ENCODE results near the gene HSPA6.
"Not testable (repeated sequence)": the region's sequence is repeated elsewhere in the genome, so short reads cannot be mapped to it uniquely, and the experiment has no call there.

The HSPA6 gene

DNA sequence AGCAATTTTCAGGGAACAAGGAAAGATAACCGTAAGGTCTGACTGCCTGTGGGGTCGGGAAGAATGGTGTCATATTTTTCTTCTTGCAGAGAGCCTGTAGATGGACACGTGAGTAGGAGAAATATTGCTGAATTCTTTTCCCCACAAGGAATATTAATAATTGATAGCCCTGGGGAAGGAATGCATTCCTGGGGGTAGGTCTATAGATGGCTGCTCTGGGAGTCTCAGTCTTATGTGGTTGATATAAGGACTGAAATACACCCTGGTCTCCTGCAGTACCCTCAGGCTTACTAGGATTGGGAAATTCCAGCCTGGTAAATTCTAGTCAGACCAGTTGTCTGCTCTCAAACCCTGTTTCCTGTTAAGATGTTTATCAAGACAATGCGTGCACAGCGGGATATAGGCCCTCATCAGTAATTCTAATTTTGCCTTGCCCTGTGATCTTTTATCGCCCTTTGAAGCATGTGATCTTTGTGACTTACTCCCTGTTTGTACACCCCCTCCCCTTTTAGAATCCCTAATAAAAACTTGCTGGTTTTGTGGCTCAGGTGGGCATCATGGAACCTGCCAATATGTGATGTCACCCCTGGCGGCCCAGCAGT lies 12.8 kb downstream of the HSPA6 start:
- not testable (repeated sequence) for DNase-seq

DNA sequence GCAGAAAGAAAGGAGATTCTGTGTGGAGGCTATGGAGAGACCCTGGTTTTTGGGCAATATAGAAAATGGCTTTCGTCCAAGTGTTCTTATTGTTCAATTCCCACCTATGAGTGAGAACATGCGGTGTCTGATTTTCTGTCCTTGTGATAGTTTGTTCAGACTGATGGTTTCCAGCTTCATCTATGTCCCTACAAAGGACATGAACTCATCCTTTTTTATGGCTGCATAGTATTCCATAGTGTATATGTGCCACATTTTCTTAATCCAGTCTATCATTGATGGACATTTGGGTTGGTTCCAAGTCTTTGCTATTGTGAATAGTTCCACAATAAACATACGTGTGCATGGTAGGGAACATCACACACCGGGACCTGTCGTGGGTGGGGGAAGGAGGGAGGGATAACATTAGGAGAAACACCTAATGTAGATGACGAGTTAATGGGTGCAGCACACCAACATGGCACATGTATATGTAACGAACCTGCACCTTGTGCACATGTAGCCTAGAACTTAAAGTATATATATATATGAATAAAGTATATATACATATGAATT lies 14.7 kb downstream of the HSPA6 start:
- not testable (repeated sequence) for DNase-seq

DNA sequence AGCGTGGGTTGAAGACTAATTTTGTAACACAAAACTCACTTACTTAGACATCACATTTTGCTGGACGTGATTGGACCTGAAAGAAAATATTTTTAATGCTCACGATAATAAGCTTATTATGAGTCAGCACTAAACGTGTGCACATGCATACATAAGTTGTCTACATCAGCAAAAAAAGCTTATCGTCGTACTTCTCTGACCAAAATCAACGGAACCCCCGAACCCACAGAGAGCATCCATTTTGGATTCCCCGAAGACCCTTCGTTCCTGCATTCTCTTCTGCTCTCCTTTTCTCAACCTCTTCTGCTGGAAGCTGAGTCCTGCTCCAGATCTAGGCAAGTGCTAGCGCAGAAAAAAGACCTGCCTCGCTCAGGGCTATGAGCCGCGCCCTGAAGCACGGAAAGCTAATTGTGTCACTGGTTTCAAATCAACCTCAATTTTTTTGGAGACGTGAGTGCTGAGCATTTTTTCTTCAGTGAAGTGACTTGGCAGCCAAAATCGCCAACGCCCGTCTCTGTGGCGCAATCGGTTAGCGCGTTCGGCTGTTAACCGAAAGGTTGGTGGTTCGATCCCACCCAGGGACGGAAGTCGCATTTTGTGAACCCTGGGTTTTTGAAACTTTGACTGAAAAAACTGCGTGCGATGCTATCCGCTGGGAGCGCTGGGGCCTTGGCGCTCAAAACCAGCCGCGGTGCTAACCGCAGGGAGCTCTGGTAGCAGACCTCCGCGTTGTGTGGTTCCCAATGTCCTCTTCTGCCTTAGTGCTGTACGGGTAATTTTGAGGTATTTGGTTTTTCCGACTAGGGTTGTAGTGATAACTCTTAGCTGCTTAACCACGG lies 15.6 kb downstream of the HSPA6 start:
- DNase-seq, result peak; percentile 82

GRCh38 chr1:161540570-161540960 lies 16.2 kb downstream of the HSPA6 start:
- not testable (repeated sequence) for DNase-seq

- DNase-seq, result not testable (repeated sequence)
Measured at GRCh38 chr1:161542091-161542559, 17.8 kb downstream of the HSPA6 start.

DNA sequence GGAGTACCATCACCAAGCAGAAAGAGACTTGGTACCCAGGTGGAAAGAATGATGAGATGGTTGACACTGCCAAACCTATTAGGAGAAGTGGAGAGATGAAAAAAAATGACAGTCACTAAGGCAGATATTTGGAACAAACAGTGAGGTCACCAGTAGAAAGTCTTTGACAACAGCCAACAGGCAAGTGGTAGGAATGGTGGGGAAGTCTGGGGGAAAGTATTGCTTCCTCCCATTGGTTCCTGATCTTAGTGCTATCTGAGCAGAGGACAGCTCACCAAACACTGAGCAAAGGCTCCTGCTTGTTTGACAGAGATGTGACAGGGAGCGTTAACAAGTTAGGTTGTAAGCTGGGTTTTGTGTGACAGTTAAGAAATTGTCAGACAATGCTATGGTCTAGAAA lies 18.8 kb downstream of the HSPA6 start:
- not testable (repeated sequence) for DNase-seq

GRCh38 chr1:161545005-161545731 lies 20.8 kb downstream of the HSPA6 start:
- DNase-seq, result not testable (repeated sequence)

GRCh38 chr1:161547995-161548741 lies 23.8 kb downstream of the HSPA6 start:
- not testable (repeated sequence) for DNase-seq

DNA sequence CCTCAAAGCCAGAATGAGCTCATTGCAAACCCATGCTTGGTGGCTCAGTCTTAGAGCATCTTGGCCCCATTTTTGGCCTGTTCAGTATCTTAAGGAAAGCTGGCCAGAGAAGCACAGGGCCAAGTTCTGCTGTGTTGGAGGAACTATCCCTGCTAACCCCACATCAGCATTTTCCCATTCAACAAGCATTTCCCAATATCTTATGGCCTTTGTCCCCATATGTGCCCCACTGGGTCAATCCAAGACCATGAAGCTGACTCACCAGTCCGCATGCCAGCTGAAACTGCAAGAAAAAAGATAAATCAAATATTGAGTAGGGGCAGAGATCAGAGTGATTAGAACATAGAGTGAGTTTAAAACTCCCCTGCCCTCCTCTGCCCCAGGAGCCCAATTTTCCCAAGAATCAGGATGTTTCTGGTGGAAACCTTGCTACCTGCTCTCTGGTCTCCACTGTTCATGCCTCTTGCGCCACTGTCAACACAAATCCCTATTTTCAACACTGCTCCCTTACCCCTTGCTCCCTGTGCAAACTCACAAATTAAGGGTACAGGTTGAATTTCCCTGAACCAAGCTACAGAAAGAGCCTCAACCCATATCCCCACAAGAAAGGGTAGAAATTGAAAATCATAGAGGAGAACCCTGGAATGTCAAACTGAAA lies 24.5 kb downstream of the HSPA6 start:
- not testable (repeated sequence) for DNase-seq

DNA sequence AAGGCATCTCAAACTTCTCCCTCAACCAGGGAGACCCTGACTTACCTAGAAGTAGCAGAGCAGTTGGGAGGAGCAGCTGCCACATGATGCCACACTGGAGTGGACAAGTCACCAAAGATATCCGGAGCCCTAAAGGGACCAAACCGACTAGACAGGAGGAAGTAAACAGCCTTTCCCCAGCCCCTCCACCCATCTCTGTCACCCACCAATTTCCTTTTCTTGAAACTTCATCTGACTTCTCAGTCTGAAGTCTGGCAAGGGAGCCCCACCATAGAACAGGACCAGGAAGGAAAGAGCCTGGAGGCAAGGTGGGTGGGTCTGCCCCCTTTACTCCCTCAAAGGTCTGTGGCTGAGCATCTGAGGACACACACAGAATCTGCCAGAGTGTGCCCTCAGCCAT lies 25.3 kb downstream of the HSPA6 start, which contains the start of gene FCGR3A:
FCGR3A (minus strand) TSS at position 167 of the 400 bp plus-strand sequence; CDS start at position 85, 82 bp downstream.
- DNase-seq, result no peak

DNA sequence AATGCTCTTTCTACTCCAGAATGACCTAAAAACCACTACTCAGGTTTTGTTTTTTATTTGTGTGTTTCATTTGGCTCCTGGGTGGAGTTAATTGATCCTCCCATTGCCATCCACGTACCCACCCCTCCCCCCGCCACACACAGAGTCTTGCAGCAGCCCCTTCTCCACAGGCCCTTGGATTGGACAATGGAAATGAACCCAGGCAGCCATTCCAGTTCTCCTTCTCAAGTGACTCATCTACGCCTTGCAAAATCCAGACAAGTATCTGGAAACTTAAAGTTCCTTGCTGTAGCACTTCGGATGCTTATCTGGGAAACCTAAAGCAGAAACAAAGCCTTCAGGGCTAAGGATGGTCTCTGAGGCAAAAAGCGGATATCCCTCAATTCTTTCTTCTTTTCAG lies 26.6 kb downstream of the HSPA6 start:
- DNase-seq, result not testable (repeated sequence)

- DNase-seq, result not testable (repeated sequence)
Measured at GRCh38 chr1:161553631-161554030, 29.3 kb downstream of the HSPA6 start.

- DNase-seq, result not testable (repeated sequence)
Measured at GRCh38 chr1:161554340-161554739, 30.0 kb downstream of the HSPA6 start.

DNA sequence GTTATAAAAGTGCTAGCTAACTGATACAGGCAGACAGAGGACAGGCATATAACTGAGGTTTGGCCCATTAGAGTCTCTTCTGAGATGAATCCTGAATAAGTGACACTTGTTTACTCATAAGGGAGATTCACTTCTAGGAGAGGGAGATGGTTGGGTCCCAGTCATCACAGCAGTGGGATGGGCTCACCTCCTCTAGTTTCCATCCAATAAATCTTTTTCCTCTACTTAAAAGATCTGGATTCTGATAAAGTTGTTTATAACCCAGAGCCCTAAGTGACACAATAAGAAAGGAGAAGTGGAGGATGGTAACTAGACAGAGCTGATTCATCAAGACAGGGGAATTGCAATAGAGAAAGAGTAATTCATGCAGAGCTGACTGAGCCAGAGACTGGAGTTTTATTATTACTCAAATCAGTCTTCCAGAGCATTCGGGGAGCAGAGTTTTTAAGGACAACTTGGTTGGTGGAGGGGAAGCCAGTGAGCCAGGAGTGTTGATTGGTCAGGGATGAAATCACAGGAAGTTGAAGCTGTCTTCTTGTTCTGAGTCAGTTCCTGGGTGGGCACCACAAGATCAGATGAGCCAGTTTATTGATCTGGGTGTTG lies 30.6 kb downstream of the HSPA6 start:
- DNase-seq, result not testable (repeated sequence)

DNA sequence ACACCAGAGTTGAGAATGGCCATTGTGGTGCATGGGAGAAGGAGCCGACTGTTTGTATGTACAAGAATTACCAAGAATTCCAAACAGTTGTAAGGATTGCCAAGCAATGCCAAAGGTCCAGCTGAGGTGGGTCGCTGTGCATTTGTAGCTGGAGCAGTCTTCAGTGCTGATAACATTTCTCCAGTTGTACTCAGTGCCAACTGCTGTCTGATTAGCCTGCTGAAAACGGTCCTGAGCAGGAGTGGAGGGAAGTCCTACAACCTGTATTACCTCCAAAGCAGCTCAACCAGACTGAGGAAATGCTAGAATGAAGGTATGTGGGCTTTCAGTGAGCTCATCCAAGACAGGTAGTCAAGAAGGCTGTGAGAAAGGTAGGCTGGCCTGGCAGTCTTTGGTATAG lies 31.8 kb downstream of the HSPA6 start:
- not testable (repeated sequence) for DNase-seq

GRCh38 chr1:161556990-161557389 lies 32.6 kb downstream of the HSPA6 start:
- DNase-seq, result not testable (repeated sequence)

GRCh38 chr1:161557506-161558450 lies 33.4 kb downstream of the HSPA6 start:
- DNase-seq, result not testable (repeated sequence)

GRCh38 chr1:161560960-161561715 lies 36.8 kb downstream of the HSPA6 start:
- DNase-seq, result not testable (repeated sequence)

DNA sequence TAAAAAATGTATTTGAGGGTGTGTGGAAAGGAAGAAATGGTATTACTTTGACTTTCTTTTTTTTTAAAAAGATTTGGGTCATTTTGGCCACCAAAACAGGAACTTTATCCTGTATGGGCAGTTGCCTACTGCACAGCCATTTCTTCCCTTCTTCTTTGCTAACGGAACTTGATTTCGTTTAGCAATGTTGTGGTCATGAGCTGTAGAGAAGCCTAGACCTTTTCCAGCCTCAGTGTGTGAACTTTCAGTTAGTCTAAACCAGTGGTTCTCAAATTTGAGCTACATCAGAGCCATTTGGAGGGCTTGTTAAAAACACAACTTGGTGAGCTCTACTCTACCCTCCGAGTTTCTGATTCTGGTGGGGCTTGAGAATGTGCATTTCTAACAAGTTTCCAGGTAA lies 38.1 kb downstream of the HSPA6 start:
- not testable (repeated sequence) for DNase-seq

Data from NCI-H1092 (cell line).